LoVo (cell line): ENCODE measurements around the gene CD36.
A peak's percentile ranks its signal among the peaks of the same experiment; 100 is the strongest.

ENCODE experiments used
- DNase-seq: peaks from one replicate; pipeline ENCODE4 v3.0.0-alpha.2; 2016; ENCODE audit warnings: low spot score

CD36 gene

DNA sequence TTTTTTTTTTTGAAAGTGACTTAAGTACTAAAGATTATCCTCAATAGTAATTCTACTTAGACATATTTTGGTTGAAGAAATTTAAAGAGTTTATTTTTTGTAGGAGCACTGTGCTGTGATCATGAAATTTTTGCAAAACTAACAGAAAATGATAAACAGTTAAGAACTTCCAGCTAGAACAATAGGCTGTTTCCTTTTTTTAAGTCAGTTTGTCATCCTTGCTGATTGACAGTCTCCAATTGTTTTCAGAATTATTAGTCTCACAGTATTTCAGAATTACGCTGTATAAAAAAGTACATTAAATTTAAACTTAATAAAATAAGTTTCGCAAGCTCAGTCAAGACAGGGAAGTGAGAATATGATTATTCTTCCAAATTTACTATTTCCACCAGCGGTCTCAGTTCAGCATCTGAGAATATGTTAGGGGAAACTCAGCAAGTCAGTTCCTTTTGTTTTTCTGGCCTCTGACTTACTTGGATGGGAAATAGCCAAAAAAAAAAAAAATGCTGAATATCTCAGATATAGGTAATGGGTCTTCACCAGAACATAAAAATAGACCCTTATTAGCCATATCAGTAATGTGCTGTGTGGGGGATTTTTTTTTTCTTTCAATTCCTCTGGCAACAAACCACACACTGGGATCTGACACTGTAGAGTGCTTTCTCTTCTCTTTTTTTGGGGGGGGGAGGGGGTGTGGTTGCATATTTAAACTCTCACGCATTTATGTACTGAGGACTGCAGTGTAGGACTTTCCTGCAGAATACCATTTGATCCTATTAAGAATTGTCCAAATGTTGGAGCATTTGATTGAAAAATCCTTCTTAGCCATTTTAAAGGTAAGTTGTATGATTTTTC, at the start of gene CD36:
TSS of gene CD36 (plus strand) at position 732 of the 855 bp plus-strand sequence. CDS start 8,099 bp downstream, outside the sequence.
- no peak for DNase-seq

DNA sequence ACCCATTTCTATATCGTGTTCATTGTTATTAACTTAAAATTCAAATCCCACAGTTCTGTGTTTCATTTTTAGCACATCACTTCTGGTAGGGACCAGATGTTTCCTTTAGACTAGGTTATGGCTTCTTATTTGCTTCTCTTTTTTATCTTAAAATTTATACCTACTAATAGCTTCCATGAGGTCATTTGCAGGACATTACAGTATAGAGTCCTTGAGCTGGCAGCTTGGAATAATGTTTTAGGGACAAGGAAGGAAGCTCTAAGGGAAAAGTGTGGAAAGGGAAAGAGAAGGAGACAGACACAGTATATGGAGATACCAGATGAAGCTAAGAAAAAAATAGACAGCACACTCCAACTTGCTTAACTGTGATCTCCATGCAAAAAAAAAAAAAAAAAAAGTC, 48.8 kb upstream of the CD36 start:
- no peak for DNase-seq

DNA sequence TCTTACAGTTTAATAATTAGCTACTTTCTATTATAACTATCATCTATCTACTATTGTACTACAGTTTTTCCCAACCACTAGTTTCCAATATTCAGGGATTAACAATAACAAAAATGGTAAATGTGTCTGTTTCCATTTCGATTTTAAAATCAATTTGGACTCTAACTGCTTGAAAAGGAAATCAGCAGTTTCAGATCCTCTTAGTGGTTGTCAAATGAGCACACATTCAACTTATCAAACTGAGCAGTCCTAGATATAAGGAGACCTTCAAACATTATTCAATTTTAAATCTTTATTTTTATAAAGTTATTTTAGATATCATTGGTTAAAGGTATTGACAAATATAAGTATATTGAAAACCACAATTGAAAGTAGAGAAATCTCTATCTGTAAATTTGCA, 46.8 kb upstream of the CD36 start:
- no peak for DNase-seq

DNA sequence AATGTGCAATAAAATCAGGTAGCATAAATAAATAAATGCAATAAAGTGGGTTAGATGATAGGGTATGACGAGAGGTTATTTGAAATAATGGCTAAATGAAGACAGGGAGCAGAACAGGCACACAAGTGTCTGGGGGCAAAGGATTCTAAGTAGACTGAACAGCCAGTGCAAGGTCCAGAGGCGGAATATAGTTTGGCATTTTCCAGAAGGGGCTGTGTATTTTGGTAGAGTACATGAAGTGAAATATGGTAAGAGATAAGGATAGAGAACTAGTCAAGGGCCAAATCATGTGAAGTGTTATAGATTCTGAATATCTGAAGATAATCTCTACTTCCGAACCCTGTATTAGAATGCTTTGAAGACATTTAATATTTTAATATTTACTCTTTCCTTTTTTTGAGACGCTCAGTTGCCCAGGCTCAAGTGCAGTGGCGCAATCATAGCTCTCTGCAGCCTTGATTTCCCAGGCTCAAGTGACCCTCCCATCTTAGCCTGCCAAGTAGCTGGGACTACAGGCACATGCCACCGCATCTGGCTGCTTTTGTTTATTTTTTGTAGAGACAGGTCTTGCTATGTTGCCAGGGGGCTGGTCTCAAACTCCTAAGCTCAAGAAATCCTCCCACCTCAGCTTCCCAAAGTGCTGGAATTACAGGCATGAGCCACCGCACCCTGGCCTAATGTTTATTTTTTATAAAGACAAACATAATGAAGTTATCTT, 44.4 kb upstream of the CD36 start:
- DNase-seq: no peak

DNA sequence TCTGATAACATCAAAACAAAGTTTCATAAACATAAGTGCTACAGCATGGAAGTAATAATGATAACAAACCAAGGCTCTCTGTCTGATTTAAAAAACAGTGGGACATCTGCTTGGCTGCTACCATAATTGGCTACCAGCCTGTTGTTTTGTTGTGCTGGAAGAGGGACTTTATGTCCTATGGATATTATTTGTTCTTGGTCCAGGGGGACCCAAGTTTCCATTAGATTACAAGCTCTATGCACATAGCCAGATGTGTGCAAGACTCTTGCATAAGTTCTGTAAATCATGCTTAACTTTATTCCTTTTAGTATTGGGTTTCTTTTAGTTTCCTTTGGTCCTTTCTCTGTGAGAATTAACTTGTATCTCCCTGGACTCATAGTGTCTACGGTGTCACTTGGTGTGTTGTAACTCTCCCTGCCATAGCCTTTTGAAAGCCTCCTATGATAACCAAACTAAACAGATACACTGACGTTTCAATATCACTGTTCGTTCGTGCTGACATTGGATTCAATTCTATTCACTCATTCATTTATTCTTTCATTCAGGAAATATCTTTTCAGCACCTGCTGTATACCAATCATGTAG, 41.4 kb upstream of the CD36 start:
- no peak for DNase-seq

DNA sequence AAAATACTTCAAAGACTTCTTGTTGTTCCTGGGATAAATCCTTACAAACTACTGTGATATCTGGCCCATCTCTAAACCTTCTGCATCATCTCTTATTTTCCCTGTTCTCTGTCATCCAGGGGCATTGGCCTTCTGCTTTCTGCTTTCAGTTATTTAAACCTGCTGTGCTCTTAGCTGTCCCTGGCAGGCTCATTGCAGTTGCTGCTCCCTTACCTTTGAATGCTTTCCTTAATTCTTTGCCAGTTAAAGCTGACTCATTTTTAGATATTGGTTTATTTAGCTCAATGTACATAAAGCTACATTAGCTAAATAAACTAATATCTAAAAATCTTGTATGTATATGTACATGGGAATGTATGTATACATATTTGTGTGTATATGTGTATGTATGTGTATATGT, 40.6 kb upstream of the CD36 start:
- DNase-seq: no peak

DNA sequence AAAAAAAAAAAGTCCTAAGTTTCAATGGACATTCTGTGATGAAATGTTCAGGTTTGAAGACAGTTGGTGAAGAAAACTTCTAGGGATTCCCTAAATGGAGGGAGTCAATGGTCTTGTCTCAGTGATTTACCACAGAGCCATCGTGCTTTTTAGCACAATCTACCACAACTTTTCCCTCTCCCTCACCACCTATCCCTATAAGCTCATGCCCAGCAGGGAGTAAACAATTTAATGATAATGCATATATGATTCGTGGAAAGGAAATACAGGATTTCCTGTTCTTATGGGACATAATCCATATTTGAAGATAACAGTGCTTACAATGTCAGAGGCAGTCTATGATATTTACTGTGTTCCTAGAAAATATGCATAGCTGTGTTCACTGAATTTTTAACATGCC, 38.4 kb upstream of the CD36 start:
- DNase-seq: no peak

DNA sequence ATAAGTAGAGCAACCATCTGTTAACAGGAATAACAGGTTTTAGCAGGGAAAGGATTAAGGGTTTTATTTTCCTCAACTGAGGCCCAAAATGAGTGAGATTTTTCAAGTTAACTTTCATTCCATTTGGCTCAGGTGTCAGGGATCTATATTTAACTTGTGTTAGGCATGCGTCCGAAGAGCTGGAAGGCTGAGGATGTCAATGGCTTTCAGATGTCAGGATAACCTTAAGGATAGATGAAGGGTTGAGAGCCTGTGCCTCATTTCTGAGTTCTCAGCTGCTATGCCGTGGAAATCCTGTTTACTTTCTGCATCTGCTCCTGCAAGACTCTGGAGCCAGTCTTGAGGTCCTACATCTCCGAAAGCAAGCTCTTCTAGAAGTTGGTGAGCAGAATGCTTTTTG, 36.4 kb upstream of the CD36 start:
- DNase-seq: no peak

DNA sequence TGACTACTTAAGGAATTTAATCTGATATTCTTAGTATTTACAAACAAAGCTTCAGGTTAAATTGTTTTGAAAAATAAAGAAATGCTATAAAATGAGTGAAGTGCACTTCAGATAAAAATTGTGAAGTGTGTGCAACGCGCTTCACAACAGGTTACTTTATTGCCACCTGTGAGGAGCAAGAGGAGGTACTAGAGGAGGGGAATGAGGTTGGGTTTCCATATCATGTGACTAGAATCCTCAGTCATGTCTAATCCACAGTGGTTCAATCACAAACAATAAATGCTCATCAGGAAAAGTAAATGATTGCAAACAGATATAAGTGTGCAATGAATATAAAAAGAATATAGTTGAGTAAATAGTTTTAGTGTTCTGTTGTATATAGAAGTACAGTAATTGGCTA, 34.5 kb upstream of the CD36 start:
- DNase-seq: no peak

DNA sequence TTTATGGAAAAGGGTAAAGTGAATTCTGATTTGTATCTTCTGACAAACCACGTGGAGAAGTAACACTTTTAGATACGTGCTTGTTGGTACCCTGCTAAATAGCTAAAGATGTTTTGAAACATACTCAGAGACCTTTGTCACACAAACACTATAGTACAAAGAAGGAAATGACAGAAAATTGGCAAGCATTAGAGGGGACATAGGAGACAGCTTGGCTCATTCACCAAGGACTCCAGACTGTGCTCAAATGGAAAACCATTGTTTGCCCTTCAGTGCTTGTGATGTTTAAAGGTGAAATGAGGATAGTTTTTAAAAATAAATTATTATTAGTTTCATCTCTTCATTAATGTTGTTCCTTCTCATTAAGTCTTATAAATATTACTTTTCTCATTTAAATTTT, 34.0 kb upstream of the CD36 start:
- no peak for DNase-seq

DNA sequence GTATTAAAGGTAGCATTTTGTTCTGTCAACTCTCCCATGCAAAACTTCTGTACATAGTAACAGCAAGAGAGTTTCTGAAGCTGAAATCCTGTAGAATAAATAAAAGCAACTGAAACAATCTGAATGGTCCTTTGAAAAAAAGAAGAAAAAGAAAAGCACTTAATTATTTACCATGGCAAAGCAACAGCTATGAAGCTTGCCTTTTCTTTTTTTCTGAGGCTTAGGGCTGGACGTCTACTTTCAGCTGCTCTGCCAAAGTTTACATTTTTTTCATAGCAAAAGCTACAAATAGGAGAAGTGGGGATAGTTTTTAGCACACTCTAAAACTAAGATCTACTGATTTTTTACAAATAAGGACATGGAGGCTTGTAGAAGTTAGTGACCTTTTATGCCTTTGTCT, 31.3 kb upstream of the CD36 start:
- no peak for DNase-seq

DNA sequence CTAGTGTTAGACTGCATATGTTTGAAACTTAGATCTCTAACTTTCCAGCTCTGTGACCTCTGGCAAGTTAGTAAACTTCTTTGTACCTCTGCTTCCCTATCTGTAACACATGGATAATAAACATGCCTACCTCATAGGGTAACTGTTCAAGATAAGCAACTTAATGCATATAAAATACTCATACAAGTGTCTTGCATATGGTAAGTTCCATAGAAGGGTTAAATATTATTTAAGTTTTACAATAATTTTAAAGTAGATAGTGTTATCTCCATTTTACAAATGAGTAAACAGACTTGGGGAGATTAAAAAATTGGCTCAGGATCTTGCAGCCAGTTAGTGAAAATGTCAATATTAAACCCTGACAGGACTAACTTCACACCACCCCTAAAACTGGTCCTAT, 30.1 kb upstream of the CD36 start:
- peak; percentile 18 for DNase-seq

DNA sequence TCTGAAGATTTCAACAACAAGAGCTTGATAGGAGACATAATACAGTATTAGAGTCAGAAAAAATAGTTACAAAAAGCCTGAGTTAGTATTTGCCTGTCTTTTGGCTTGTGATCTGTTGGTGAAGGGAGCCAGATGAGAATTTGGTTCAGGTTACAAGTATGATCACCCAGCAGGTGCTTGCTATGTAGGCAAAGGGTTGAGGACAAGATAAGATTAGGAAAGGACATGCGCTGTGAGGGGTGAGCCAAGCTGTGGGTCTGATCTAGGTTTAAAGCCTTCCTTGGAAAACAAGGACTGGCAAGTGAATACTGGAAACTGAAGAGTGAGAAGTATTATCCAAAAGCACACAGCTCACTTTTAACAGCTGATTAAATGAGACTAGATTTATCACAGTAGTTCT, 28.7 kb upstream of the CD36 start:
- DNase-seq: no peak

DNA sequence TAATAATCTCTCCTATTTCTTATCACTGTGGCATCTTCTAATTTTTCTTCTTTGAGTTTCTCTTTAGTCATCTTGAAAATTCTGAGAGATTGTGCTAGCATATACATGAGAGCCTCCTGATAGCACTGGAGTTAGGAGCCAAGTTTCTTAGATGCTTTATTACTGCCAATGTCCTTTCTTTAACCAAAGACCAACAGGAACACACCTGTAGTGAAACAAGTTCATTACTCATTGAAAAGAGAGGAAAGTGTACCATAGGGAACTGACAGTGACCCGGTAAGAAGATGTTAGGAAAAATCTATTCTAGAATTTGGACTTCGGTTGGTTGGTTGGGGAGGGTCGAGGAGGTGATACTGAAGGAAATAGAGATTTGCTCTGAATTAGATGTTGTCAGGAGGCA, 27.1 kb upstream of the CD36 start:
- DNase-seq: no peak

DNA sequence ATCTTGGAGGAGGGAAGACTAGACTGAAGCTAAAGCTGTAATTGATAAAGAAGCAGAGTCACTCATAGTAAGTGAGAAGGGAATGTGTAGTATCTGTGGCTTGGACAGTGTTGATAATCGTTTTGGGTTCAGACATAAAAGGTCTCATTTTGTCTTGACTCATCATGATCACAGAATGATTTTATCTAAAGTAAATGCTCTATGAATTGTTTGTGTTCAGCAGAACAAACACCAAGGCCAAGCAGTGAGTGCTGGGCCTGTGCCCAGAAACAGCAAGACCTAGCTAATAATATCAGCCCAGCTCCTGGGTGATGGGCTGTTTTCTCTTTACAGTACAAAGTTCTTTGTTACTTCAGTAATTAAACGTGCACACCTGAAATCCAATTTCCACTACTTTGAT, 26.7 kb upstream of the CD36 start:
- peak; percentile 73 for DNase-seq

DNA sequence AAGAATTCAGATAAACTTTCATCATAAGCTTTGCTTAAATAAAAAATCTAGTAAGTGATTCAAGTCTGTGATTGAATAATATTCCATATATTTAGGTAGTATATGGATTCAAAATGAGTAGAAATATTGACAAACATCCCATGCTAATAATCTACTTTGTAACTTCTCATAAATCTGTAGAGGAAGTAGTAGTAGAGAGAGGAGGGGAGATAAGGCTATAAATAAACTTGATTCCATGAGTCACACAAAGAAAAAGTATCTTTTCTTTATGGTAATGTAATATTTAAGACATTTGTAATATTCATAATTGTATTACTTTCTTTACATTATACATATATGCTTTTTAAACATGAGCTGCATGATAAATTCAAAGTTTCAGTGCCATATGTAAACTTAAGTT, 25.6 kb upstream of the CD36 start:
- DNase-seq: no peak

DNA sequence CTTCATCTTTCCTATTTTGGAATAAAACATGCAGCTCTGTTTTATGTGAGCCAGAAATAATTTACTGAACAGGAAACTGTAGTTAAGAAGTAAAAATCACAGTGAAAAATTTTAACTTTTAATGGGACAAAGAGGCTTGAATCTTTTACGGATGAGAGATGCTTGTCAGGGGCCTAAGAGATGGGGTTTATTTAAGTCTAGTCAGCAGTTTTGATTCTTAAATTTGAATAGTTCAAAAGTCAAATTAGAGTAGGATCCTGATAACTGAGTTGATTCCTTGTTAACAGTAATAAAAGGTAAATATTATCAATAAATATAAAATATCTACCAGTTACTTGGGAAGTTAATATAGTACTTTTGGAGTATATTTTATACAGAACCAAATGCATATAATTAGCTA, 24.9 kb upstream of the CD36 start:
- no peak for DNase-seq

DNA sequence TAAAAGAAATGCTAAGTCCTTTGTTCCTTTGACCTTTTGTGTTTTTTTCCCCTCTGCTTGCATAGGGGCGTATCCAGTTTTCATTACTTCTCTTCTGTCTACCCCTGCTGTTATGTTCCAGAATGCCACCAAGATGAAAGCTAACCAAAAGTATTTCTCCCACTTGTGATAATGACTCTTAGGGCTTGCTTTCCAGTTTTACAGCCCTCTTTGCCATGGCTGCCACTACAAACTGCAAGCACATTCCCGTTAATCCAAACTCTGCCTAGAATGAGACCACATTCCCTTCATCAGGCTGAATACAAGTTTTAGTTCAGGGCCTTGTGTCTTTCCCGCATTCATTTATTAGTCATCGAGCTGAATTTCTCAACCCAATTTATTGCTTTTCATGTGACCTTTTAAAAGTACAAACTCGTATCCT, 23.6 kb upstream of the CD36 start:
- DNase-seq: peak; percentile 27

DNA sequence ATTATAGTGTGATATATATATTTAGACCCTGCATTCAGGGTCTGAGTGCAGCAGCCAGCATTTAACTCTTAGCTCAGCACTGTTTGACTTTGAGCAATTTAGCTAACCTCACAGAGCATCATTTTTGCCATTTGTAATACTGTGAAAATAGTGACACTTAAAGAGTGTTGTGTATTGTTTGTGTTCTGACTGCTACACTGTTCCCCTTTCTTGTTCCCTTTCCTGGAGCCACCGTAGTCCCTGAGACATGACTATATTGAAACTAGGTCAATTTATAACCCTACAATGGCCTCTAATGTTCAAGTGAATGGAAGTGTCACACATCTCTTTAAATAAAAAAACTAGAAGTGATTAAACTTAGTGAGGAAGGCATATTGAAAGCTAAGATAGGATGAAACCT, 20.3 kb upstream of the CD36 start:
- no peak for DNase-seq

DNA sequence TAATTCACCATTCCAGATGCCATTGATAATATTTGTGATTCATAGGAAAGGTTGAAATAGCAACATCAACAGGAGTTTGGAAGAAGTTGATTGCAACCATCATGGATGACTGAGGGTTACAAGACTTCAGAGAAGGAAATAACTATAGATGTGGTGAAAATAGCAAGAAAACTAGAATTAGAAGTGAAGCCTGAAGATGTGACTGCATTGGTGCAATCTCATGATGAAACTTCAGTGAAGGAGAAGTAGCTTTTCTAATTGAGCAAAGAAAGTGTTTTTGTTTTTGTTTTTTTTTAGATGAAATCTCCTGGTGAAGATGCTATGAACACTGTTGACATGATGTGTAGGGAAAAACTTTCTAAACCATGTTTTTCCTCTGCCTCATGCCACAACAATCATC, 18.7 kb upstream of the CD36 start:
- DNase-seq: no peak

DNA sequence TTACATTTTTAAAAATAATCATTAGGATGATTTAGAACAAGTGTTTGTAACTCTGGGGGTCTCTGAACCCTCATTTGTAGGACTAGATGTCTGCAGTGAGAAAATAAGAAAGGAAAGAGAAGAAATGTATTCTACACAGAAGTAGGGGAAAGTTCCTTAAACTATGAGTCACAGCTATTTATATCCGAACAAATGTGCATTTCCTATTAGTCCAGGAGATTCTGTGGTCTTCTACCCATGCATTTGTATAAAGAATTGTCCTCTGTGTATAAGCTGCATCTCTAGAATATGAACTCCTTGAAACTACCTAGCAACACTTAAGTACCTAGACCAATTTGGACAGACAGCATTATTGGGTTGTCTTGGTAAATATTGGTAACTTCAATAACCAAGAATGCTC, 15.9 kb upstream of the CD36 start:
- DNase-seq: no peak

DNA sequence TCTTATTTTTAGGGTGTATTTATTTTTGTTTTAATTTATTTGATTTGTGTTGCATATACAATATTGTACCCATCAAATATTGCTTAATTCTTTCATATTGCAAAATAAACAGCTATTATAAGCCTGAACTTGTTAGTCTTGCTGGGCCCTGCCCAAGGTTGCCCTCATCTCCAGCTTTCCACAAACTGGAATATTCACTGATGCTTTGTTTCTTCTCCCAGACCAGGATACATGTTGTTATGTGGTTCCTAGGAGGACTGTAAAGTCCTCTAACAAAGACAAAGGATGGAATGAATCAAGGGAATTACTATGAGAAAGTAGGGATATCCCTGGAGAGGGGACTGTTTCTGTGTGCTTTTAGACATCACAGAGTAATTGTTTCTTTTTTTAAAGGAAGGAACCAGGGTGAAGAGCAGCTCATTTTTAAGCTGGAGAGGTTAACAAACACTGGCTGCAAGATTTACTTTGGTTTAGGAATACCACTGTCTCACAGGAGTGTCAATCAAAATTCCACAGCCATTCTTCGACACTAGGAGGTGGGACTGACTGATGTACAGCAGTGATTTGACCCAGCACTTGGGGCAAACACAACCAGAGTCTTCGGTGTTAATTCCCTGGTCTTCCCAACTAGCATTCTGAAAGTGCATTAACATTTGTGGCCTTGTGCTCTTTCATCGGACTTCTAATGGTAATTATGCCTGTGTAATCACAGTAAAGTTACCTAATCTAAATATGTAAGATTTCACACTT, 14.8 kb upstream of the CD36 start:
- no peak for DNase-seq

DNA sequence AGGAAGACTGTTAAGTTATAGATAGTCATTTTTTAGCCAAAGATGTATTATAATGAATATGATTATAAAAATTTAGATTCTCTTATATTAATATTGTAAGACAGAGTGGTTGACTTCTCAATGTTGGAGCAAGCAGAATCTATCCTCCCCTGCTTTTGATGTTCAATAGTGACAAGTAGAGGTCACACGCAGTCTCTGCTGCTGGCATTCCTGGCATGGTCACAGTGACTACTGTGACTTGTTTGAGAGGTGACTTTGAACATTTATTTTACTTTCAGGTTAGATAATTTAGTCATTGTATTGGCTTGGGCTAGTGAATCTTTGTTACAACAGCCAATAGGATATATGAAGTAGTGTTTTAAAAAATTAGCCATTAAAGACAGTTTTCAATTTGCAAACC, 13.7 kb upstream of the CD36 start:
- DNase-seq: no peak
